Stimulated activated naive CD8-positive, alpha-beta T cell treated with anti-CD3 and anti-CD28 coated beads, Interleukin-15, amount 100 ng/mL, for 72 hours (primary cell): Measurements from ENCODE around the gene UEVLD.

ENCODE experiments used
- ATAC-seq: fragments of 150-1000 bp; cut with Tn5 transposase; 2 replicates; pipeline ENCODE4 v1.10.0; 2021; ENCODE audit warnings: mild to moderate bottlenecking, moderate library complexity
- DNase-seq, 2 donors: peaks; one replicate each; pipeline ENCODE4 v3.0.0; 2021 to 2022
- H3K27ac Mint-ChIP-seq, 2 donors: one replicate each; pipeline ENCODE4 v1.8.0; 2022; ENCODE audit warnings: mild to moderate bottlenecking in 2 of 2, mixed read lengths in 2 of 2, moderate library complexity in 2 of 2
- H3K27me3 Mint-ChIP-seq: one replicate; pipeline ENCODE4 v1.8.0; 2022; ENCODE audit warnings: mixed read lengths
- H3K4me1 Mint-ChIP-seq: one replicate; pipeline ENCODE4 v1.8.0; 2022; ENCODE audit warnings: mild to moderate bottlenecking, mixed read lengths
- H3K4me3 Mint-ChIP-seq, 2 donors: one replicate each; pipeline ENCODE4 v1.8.0; 2022; ENCODE audit warnings: mild to moderate bottlenecking in 2 of 2, mixed read lengths in 2 of 2, moderate library complexity in 1 of 2
- H3K9me3 Mint-ChIP-seq, 2 donors: one replicate each; pipeline ENCODE4 v1.8.0; 2022; ENCODE audit warnings: mixed read lengths in 2 of 2

UEVLD gene

DNA sequence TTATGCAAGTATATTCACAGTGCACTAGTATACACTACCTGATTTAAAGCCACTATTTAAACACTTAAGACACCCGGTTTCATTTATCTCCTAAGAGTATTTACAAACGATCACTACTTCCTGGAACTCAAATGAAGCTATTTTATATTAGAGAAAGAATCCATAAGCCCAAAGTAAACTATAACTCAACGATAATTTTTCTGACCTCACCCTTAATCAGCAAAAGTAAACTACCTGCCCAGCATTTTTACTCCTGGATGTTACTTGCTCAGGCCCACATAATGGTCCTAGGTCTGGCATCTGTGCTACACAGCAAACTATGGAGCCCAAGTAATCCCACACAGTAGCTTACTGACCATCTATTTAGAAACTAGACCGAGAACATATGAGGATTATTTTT, 95.2 kb downstream of the UEVLD start:
- Mint-ChIP-seq H3K4me3 (no peak overlapping the region), H3K27ac (no peak overlapping the region), H3K27me3 (no peaks in the 10 kb centered on the region), H3K4me1 (peaks cover 14% of the 10 kb centered on the region), H3K9me3 (no peaks in the 10 kb centered on the region)
- DNase-seq: no peak
- no peak for ATAC-seq

DNA sequence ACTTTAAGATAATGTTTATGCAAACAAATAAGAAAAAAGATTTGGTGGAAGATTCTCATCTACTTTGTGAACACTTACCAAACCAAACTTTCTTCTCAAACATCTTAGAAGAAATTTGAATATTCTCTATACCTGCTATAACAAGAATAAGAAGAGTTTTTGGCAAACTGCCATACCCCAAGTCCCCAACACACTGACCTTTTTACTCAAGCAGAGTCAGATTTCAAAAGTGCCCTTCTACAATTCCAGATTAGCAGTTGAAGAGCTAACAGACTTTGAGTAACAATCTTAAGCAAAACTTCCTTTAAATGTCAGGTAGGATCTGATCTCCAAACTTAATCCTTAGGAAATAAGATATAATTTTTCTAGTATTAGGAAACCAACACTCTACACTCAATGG, 95.6 kb downstream of the UEVLD start:
- H3K27ac Mint-ChIP-seq: no peak overlapping the region
- H3K27me3 Mint-ChIP-seq: no peaks in the 10 kb centered on the region
- H3K9me3 Mint-ChIP-seq: no peaks in the 10 kb centered on the region
- DNase-seq (no peak), ATAC-seq (no peak)
- H3K4me1 Mint-ChIP-seq: peaks cover 14% of the 10 kb centered on the region
- H3K4me3 Mint-ChIP-seq: no peak overlapping the region

DNA sequence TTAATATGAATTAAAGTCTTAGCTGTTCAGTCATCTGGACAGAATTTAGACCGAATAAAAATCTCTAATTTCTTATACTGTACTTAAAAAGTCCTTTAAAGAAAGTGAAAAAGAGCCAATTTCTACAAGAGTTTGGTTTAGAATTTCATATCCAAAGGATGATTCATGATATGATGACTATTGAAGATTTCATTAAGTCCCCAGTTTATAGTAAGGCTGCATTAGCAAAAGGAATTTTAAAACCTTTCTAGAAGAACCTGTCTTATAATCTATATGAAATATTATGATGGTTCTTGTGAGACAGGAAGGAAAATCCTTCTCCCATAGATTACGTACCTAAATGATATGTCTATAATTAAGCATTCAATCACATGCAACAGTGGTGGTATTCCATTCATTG, 96.6 kb downstream of the UEVLD start:
- Mint-ChIP-seq H3K27ac (no peak overlapping the region), H3K4me3 (no peak overlapping the region), H3K9me3 (no peaks in the 10 kb centered on the region), H3K4me1 (peaks cover 14% of the 10 kb centered on the region), H3K27me3 (no peaks in the 10 kb centered on the region)
- ATAC-seq (no peak), DNase-seq (no peak)

DNA sequence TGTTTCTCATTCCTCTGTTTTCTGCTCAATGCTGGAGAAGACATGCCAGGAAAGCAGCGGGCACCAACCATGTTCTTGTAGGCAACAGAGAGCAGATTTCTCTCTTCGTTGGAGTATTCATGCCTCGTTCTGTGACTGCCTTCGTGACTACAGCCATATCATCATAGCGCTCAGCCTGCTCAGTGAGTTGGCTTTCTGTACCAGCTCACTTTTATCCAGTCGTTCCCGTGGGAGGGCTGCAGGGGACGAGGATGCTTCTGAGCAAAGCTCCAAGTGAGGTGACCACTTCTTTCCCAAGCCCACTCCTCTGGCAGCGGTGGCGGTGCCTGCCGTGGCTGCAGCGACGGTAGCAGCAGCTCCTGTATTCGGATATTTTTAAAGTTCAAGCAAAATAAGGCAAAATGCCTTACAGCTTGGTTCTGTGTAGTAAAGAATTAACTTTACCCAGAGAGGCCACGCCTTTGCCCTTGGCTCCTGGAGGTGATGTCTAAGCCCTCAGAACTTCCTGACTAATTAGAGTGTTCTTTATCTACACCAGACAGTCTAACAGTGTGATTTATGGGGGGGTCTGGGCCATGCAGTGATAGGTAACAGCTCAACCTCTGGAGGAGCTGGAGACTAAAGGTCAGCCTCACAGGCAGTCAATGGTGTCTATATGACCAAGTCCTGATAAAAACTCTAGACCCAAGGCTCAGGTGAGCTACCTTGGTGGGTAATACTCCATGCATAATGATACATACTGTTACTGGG, 97.6 kb downstream of the UEVLD start:
- DNase-seq (no peak), ATAC-seq (no peak)
- Mint-ChIP-seq H3K9me3 (no peaks in the 10 kb centered on the region), H3K4me3 (no peak overlapping the region), H3K27ac (no peak overlapping the region), H3K27me3 (no peaks in the 10 kb centered on the region), H3K4me1 (peaks cover 21% of the 10 kb centered on the region)

DNA sequence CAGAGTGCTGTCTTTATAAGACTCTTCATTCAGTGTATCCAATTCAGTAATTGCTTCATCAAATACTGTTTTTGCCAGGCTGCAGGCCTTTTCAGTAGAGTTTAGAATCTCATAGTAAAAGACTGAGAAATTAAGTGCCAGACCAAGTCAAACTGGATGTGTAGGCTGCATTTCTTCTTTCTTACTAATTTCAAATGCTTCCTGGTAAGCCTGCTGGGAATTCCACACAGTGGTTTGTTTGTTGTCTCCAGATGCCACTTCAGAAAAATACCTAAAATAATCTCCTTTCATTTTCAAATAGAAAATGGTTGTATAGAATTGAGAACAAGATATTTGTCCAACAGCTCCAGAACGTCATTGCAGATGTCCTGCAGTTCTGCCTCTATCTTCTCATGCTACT, 98.2 kb downstream of the UEVLD start:
- Mint-ChIP-seq H3K4me1 (peaks cover 24% of the 10 kb centered on the region), H3K9me3 (no peaks in the 10 kb centered on the region), H3K4me3 (no peak overlapping the region), H3K27me3 (no peaks in the 10 kb centered on the region), H3K27ac (no peak overlapping the region)
- DNase-seq (no peak), ATAC-seq (no peak)

DNA sequence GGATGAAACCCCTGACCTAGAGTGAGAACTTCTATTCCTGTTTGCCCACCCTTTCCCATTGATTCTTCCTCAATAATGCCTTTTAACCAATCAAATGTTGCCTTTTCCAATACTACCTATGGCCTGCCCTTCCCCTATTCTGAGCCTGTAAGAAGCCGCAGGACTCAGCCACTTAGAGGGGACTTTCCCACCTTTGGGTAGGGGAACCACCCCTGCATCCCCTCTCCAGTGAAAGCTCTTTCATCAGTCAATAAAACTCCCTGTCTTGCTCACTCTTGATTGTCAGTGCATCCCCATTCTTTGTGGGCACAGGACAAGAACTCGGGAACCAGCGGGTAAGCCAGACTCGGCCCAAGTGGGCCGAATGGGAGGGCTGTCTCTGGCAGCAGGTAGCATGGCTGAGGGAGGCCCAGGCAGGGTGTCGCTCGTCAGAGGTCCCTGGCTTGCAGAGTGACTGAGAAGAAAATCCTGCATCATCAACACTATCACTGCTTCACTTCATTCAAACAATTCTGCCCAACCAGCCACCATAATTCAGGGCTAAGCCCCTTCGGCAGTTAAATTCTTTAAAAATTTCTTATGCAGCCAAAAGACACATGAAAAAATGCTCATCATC, 102.5 kb downstream of the UEVLD start:
- Mint-ChIP-seq H3K27ac (no peak overlapping the region), H3K4me3 (no peak overlapping the region), H3K4me1 (peaks cover 18% of the 10 kb centered on the region), H3K27me3 (no peaks in the 10 kb centered on the region), H3K9me3 (no peaks in the 10 kb centered on the region)
- DNase-seq (peak in 1 of 2 donors; percentile 14), ATAC-seq (peak; percentile 85)
